ENCODE results near the gene CMIP. TPM values are rescaled to one million over a fixed set of nuclear protein-coding genes. Genes with fewer than 3 reads are reported as not detected.

Gene CMIP
- total RNA-seq, 4 donors from 2014 or later, result 44.6 to 152 (median 76.5) TPM

- no peaks in the 10 kb centered on the region for H3K36me3 ChIP-seq
- peaks cover 0 to 93% (median 19%) of the 10 kb centered on the region in 4 donors for H3K4me1 ChIP-seq
- no peaks in the 10 kb centered on the region for H3K9me3 ChIP-seq
- H3K27me3 ChIP-seq, result no peaks in the 10 kb centered on the region
- H3K27ac ChIP-seq, result peak overlapping the region in 1 of 4 donors; percentile 60
- no peak for DNase-seq
- H3K4me3 ChIP-seq, result no peak overlapping the region
- TF ChIP-seq CTCF (IDR thresholded peaks at IDR 0.05) (no peak), POLR2A (IDR thresholded peaks at IDR 0.05) (no peak)
Observed at GRCh38 chr16:81454044-81454443, 9.4 kb downstream of the CMIP start.

GRCh38 chr16:81455006-81455405, 10.4 kb downstream of the CMIP start:
- H3K4me1 ChIP-seq, result peaks cover 0 to 88% (median 14%) of the 10 kb centered on the region in 4 donors
- H3K36me3 ChIP-seq, result no peaks in the 10 kb centered on the region
- no peak for TF ChIP-seq POLR2A (IDR thresholded peaks at IDR 0.05)
- no peak for TF ChIP-seq CTCF (IDR thresholded peaks at IDR 0.05)
- no peak for DNase-seq
- no peak overlapping the region for H3K4me3 ChIP-seq
- no peaks in the 10 kb centered on the region for H3K9me3 ChIP-seq
- no peaks in the 10 kb centered on the region for H3K27me3 ChIP-seq
- H3K27ac ChIP-seq, result peak overlapping the region in 1 of 4 donors; percentile 16

- TF ChIP-seq POLR2A (IDR thresholded peaks at IDR 0.05) (no peak), CTCF (IDR thresholded peaks at IDR 0.05) (no peak)
- H3K36me3 ChIP-seq, result no peaks in the 10 kb centered on the region
- DNase-seq, result no peak
Observed at GRCh38 chr16:81455720-81456494, 11.3 kb downstream of the CMIP start.

GRCh38 chr16:81456523-81457325, 12.1 kb downstream of the CMIP start:
- peak in 2 of 3 donors; percentile 87 to 91 for DNase-seq
- Histone ChIP-seq H3K4me3 (peak overlapping the region in 2 of 4 donors; percentile 34 to 39), H3K36me3 (no peaks in the 10 kb centered on the region), H3K27me3 (no peaks in the 10 kb centered on the region), H3K4me1 (peaks cover 0 to 88% (median 11%) of the 10 kb centered on the region in 4 donors), H3K9me3 (no peaks in the 10 kb centered on the region), H3K27ac (peak overlapping the region in 3 of 4 donors; percentile 78 to 85 (median 83))
- TF ChIP-seq CTCF (IDR thresholded peaks at IDR 0.05) (no peak), POLR2A (IDR thresholded peaks at IDR 0.05) (peak in 1 of 2 donors; percentile 32)

More at GRCh38 chr16:81455720-81456494, 11.3 kb downstream of the CMIP start:
- H3K4me1 ChIP-seq, result peaks cover 0 to 89% (median 12%) of the 10 kb centered on the region in 4 donors
- H3K27me3 ChIP-seq, result no peaks in the 10 kb centered on the region
- H3K9me3 ChIP-seq, result no peaks in the 10 kb centered on the region
- H3K27ac ChIP-seq, result peak overlapping the region in 3 of 4 donors; percentile 78 to 85 (median 83)
- peak overlapping the region in 1 of 4 donors; percentile 39 for H3K4me3 ChIP-seq

- Histone ChIP-seq H3K9me3 (no peaks in the 10 kb centered on the region), H3K27me3 (no peaks in the 10 kb centered on the region), H3K4me1 (peaks cover 0 to 88% (median 11%) of the 10 kb centered on the region in 4 donors), H3K4me3 (peak overlapping the region in 1 of 4 donors; percentile 39), H3K27ac (peak overlapping the region in 3 of 4 donors; percentile 78 to 85 (median 83)), H3K36me3 (no peaks in the 10 kb centered on the region)
- no peak for TF ChIP-seq POLR2A (IDR thresholded peaks at IDR 0.05)
- TF ChIP-seq CTCF (IDR thresholded peaks at IDR 0.05), result no peak
- DNase-seq, result peak in 2 of 3 donors; percentile 71 to 72
Observed at GRCh38 chr16:81457326-81458133, 12.9 kb downstream of the CMIP start.

Measured in Peyer's patch (tissue), 4 donors.